ENCODE measurements around the gene AHNAK. TPM values are rescaled to one million over a fixed set of nuclear protein-coding genes. Genes with fewer than 3 reads are reported as not detected.

AHNAK gene
- total RNA-seq, 4 donors from 2014 or later, result 1,278 to 2,374 (median 1,866) TPM

- intact Hi-C loops (cut with DNase I), result no loop called here
- H3K27ac ChIP-seq (replicated peaks in 1 of 4), result peak overlapping the region; percentile 74 to 83 (median 80)
- no peaks in the 10 kb centered on the region for H3K36me3 ChIP-seq
- no peaks in the 10 kb centered on the region for H3K27me3 ChIP-seq
- no peak for TF ChIP-seq EP300 (IDR thresholded peaks at IDR 0.05)
- TF ChIP-seq POLR2AphosphoS5 (IDR thresholded peaks at IDR 0.05), result peak in 1 of 2 donors; percentile 29
- H3K4me1 ChIP-seq, result peaks cover 54 to 67% (median 63%) of the 10 kb centered on the region in 4 donors
- peak overlapping the region in 2 of 4 donors; percentile 8 to 11 for H3K4me3 ChIP-seq
- no peaks in the 10 kb centered on the region for H3K9me3 ChIP-seq
- whole genome bisulfite sequencing, result 72% methylated on average over 15 of the region's 15 CpGs
- DNase-seq (ENCODE audit: extremely low spot score), result no peak
These were observed 144.2 kb downstream of the AHNAK start for GRCh38 chr11:62402226-62402959.

- 72% methylated on average over 7 of the region's 7 CpGs for WGBS
- no peaks in the 10 kb centered on the region for H3K27me3 ChIP-seq
- H3K36me3 ChIP-seq, result no peaks in the 10 kb centered on the region
- no peak for DNase-seq (ENCODE audit: extremely low spot score)
- intact Hi-C loops (cut with DNase I), result no loop called here
- H3K4me3 ChIP-seq, result peak overlapping the region in 2 of 4 donors; percentile 8 to 11
- H3K4me1 ChIP-seq, result peaks cover 56 to 72% (median 69%) of the 10 kb centered on the region in 4 donors
- no peak for TF ChIP-seq POLR2AphosphoS5 (IDR thresholded peaks at IDR 0.05)
- no peak for TF ChIP-seq EP300 (IDR thresholded peaks at IDR 0.05)
- no peak for TF ChIP-seq CTCF (IDR thresholded peaks at IDR 0.05)
- TF ChIP-seq POLR2A (IDR thresholded peaks at IDR 0.05; ENCODE audit: low read depth), result no peak
- no peaks in the 10 kb centered on the region for H3K9me3 ChIP-seq
- peak overlapping the region; percentile 74 to 83 (median 80) for H3K27ac ChIP-seq (replicated peaks in 1 of 4)
These were observed 144.8 kb downstream of the AHNAK start for GRCh38 chr11:62401811-62402210.

- H3K36me3 ChIP-seq, result no peaks in the 10 kb centered on the region
- no peaks in the 10 kb centered on the region for H3K9me3 ChIP-seq
- no peak for DNase-seq (ENCODE audit: extremely low spot score)
- peaks cover 56 to 77% (median 74%) of the 10 kb centered on the region in 4 donors for H3K4me1 ChIP-seq
- H3K4me3 ChIP-seq, result no peak overlapping the region
- 81% methylated on average over 5 of the region's 5 CpGs for WGBS
- peak overlapping the region; percentile 74 to 83 (median 80) for H3K27ac ChIP-seq (replicated peaks in 1 of 4)
- TF ChIP-seq EP300 (IDR thresholded peaks at IDR 0.05) (no peak), POLR2AphosphoS5 (IDR thresholded peaks at IDR 0.05) (no peak), CTCF (IDR thresholded peaks at IDR 0.05) (no peak), POLR2A (IDR thresholded peaks at IDR 0.05; ENCODE audit: low read depth) (no peak)
- intact Hi-C loops (cut with DNase I), result no loop called here
- no peaks in the 10 kb centered on the region for H3K27me3 ChIP-seq
These were observed 145.2 kb downstream of the AHNAK start for GRCh38 chr11:62401356-62401755.

GRCh38 chr11:62400760-62401159, 145.8 kb downstream of the AHNAK start:
- no peak for DNase-seq (ENCODE audit: extremely low spot score)
- intact Hi-C loops (cut with DNase I), result no loop called here
- Histone ChIP-seq H3K36me3 (no peaks in the 10 kb centered on the region), H3K4me3 (peak overlapping the region in 1 of 4 donors; percentile 4), H3K9me3 (no peaks in the 10 kb centered on the region), H3K4me1 (peaks cover 56 to 80% (median 80%) of the 10 kb centered on the region in 4 donors), H3K27ac (replicated peaks in 1 of 4) (peak overlapping the region; percentile 74 to 83 (median 80)), H3K27me3 (no peaks in the 10 kb centered on the region)
- no peak for TF ChIP-seq CTCF (IDR thresholded peaks at IDR 0.05)
- TF ChIP-seq POLR2A (IDR thresholded peaks at IDR 0.05; ENCODE audit: low read depth), result no peak
- TF ChIP-seq EP300 (IDR thresholded peaks at IDR 0.05), result no peak
- TF ChIP-seq POLR2AphosphoS5 (IDR thresholded peaks at IDR 0.05), result peak; percentile 68 to 70
- 20% methylated on average over 7 of the region's 9 CpGs for WGBS

GRCh38 chr11:62400281-62400680, 146.3 kb downstream of the AHNAK start:
- Histone ChIP-seq H3K27me3 (no peaks in the 10 kb centered on the region), H3K4me1 (peaks cover 58 to 85% (median 84%) of the 10 kb centered on the region in 4 donors), H3K4me3 (peak overlapping the region in 1 of 4 donors; percentile 4), H3K9me3 (no peaks in the 10 kb centered on the region), H3K27ac (replicated peaks in 1 of 4) (peak overlapping the region; percentile 74 to 83 (median 80)), H3K36me3 (no peaks in the 10 kb centered on the region)
- intact Hi-C loops (cut with DNase I), result no loop called here
- WGBS, result 22% methylated on average over 5 of the region's 6 CpGs
- no peak for TF ChIP-seq CTCF (IDR thresholded peaks at IDR 0.05)
- no peak for TF ChIP-seq POLR2AphosphoS5 (IDR thresholded peaks at IDR 0.05)
- TF ChIP-seq EP300 (IDR thresholded peaks at IDR 0.05), result no peak
- no peak for TF ChIP-seq POLR2A (IDR thresholded peaks at IDR 0.05; ENCODE audit: low read depth)
- no peak for DNase-seq (ENCODE audit: extremely low spot score)

Data from esophagus muscularis mucosa (tissue), 4 donors.